ENCODE measurements around the gene LDLRAD4.
A peak's percentile ranks its signal among the peaks of the same experiment; 100 is the strongest.

- TF ChIP-seq CTCF (IDR thresholded peaks at IDR 0.05) (no peak), POLR2AphosphoS5 (IDR thresholded peaks at IDR 0.05) (peak; percentile 20 to 37), POLR2A (IDR thresholded peaks at IDR 0.05; ENCODE audit: low read depth) (no peak), EP300 (IDR thresholded peaks at IDR 0.05) (no peak)
Observed at GRCh38 chr18:13500869-13501542, 282.4 kb downstream of the LDLRAD4 start.
